Breast epithelium (tissue), 3 donors: ENCODE results near the gene SRGAP1.

ENCODE experiments used
- CTCF ChIP-seq, 3 donors: fragments of 450-650 bp; IDR thresholded peaks; one replicate each; pipeline ENCODE4 v1.5.1; 2016 to 2017; ENCODE audit warnings: antibody characterized with exemption in 3 of 3, mild to moderate bottlenecking in 3 of 3, moderate library complexity in 3 of 3
- POLR2A ChIP-seq: fragments of 450-650 bp; IDR thresholded peaks from one replicate; pipeline ENCODE4 v1.6.1; 2016; ENCODE audit warnings: antibody characterized with exemption, mild to moderate bottlenecking, moderate library complexity

GRCh38 chr12:64127811-64128210 is 283.3 kb downstream of the SRGAP1 start:
- TF ChIP-seq CTCF (IDR thresholded peaks at IDR 0.05): no peak
- no peak for TF ChIP-seq POLR2A
